A549 (cell line): ENCODE measurements around the gene VPS4A. TPM values are rescaled to one million over a fixed set of nuclear protein-coding genes. Genes with fewer than 3 reads are reported as not detected.

ENCODE experiments used
- ATAC-seq, 2 experiments: fragments of 200-7000 bp in 1 of 2; fragments of >200 bp in 1 of 2; cut with Nextera tagmentation in 1 of 2; cut with Tn5 transposase in 1 of 2; 3 replicates each; pipeline versions ENCODE4 v1.8.0 to v1.9.1; 2018 to 2020; ENCODE audit warnings: mild to moderate bottlenecking in 1 of 2, moderate library complexity in 1 of 2
- CTCF ChIA-PET: fragments of 300-600 bp; sonication (Branson Sonifier 250); formaldehyde crosslinking; extraction: SDS; loops from one replicate; lab custom pipeline; 2021; ENCODE audit warnings: antibody characterized with exemption, inconsistent platforms; lab: Yijun Ruan, JAX
- POLR2A ChIA-PET: fragments of 350-600 bp; formaldehyde crosslinking; extraction: SDS; loops from one replicate; lab custom pipeline; 2021; ENCODE audit warnings: antibody characterized with exemption, inconsistent platforms; lab: Yijun Ruan, JAX
- DNase-seq, 2 experiments: peaks; one replicate each; pipeline versions ENCODE4 v3.0.0 to v3.0.0-alpha.2; 2011 to 2016; ENCODE audit warnings: low read depth in 1 of 2, low spot score in 1 of 2
- FAIRE-seq: peaks from 2 replicates; lab custom pipeline; 2011; peaks lifted over from hg19 to GRCh38; lab: Jason Lieb, UNC
- H3K27ac ChIP-seq, 2 experiments: fragments of >200 bp; sonication (Bioruptor Twin); formaldehyde crosslinking; 3 replicates each; pipeline ENCODE4 v1.5.1; 2016 to 2017
- H3K4me1 ChIP-seq: fragments of >200 bp; sonication (Bioruptor Twin); formaldehyde crosslinking; 3 replicates; pipeline ENCODE4 v1.6.1; 2016
- H3K4me2 ChIP-seq: fragments of >200 bp; sonication (Bioruptor Twin); formaldehyde crosslinking; 3 replicates; pipeline ENCODE4 v1.6.1; 2016
- H3K4me3 ChIP-seq: fragments of >200 bp; sonication (Bioruptor Twin); formaldehyde crosslinking; 3 replicates; pipeline ENCODE4 v1.5.1; 2016
- H3K9me3 ChIP-seq: fragments of >200 bp; sonication (Bioruptor Twin); formaldehyde crosslinking; 3 replicates; pipeline ENCODE4 v1.6.1; 2016
- ATOH8 ChIP-seq: fragments of 250-450 bp; sonication (Bioruptor Pico); IDR thresholded peaks from 2 replicates; pipeline ENCODE4 v1.5.0; 2020; ENCODE audit warnings: low read depth, mild to moderate bottlenecking, moderate library complexity
- BCL3 ChIP-seq: fragments of >200 bp; sonication (Bioruptor Twin); formaldehyde crosslinking; IDR thresholded peaks from 3 replicates; pipeline ENCODE4 v1.6.1; 2016
- BHLHE40 ChIP-seq: IDR thresholded peaks from 2 replicates; pipeline ENCODE4 v1.6.1; 2012; ENCODE audit warnings: low read depth, low read length, inconsistent platforms
- CHD2 ChIP-seq: fragments of 150-350 bp; IDR thresholded peaks from 2 replicates; pipeline ENCODE4 v1.6.1; 2014; ENCODE audit warnings: low read length; ENCODE audit not compliant: partially characterized antibody
- E2F6 ChIP-seq: IDR thresholded peaks from 2 replicates; pipeline ENCODE4 v1.6.1; 2012; ENCODE audit warnings: low read depth, borderline replicate concordance
- EHMT2 ChIP-seq: fragments of 200-600 bp; sonication (generic); IDR thresholded peaks from 2 replicates; pipeline ENCODE4 v1.6.1; 2016; ENCODE audit warnings: antibody characterized with exemption, low read depth, mild to moderate bottlenecking, moderate library complexity
- ESRRA ChIP-seq: fragments of 150-350 bp; IDR thresholded peaks from 2 replicates; pipeline ENCODE4 v1.6.1; 2014; ENCODE audit warnings: mild to moderate bottlenecking, low read length, borderline replicate concordance
- FOSB ChIP-seq: fragments of 250-450 bp; sonication (Bioruptor Pico); IDR thresholded peaks from 2 replicates; pipeline ENCODE4 v1.5.0; 2020; ENCODE audit warnings: mild to moderate bottlenecking, moderate library complexity
- FOSL2 ChIP-seq, 2 experiments: fragments of 450-650 bp in 1 of 2; fragments of >200 bp in 1 of 2; sonication (Bioruptor Twin) in 1 of 2; formaldehyde crosslinking; IDR thresholded peaks; 2 replicates each; pipeline versions ENCODE4 v1.5.0 to v1.6.1; 2016 to 2020; ENCODE audit warnings: mild to moderate bottlenecking in 1 of 2, moderate library complexity in 1 of 2
- FOXS1 ChIP-seq: fragments of 250-450 bp; sonication (Bioruptor Pico); IDR thresholded peaks from 2 replicates; pipeline ENCODE4 v1.5.0; 2020; ENCODE audit warnings: mild to moderate bottlenecking, moderate library complexity
- HEYL ChIP-seq: fragments of 250-450 bp; sonication (Bioruptor Pico); IDR thresholded peaks from 2 replicates; pipeline ENCODE4 v1.8.0; 2021; ENCODE audit warnings: mild to moderate bottlenecking, moderate library complexity
- HOXA7 ChIP-seq: fragments of 250-450 bp; sonication (Bioruptor Pico); IDR thresholded peaks from 2 replicates; pipeline ENCODE4 v1.5.0; 2020; ENCODE audit warnings: mild to moderate bottlenecking, moderate library complexity
- HOXB13 ChIP-seq: fragments of 250-450 bp; sonication (Bioruptor Pico); IDR thresholded peaks from 2 replicates; pipeline ENCODE4 v1.5.0; 2020; ENCODE audit warnings: low read depth, mild to moderate bottlenecking, moderate library complexity
- JUNB ChIP-seq: fragments of >200 bp; sonication (Bioruptor Twin); formaldehyde crosslinking; IDR thresholded peaks from 2 replicates; pipeline ENCODE4 v1.6.1; 2016
- KDM1A ChIP-seq: fragments of 200-600 bp; sonication (generic); IDR thresholded peaks from 2 replicates; pipeline ENCODE4 v1.6.1; 2016; ENCODE audit warnings: low read depth, mild to moderate bottlenecking
- KDM5A ChIP-seq: fragments of 200-600 bp; sonication (generic); IDR thresholded peaks from 2 replicates; pipeline ENCODE4 v1.6.1; 2016; ENCODE audit warnings: antibody characterized with exemption, mild to moderate bottlenecking
- MAFK ChIP-seq: fragments of 450-650 bp; IDR thresholded peaks from 2 replicates; pipeline ENCODE4 v1.6.1; 2014; ENCODE audit not compliant: partially characterized antibody
- MYC ChIP-seq: IDR thresholded peaks from 2 replicates; pipeline ENCODE4 v1.6.1; 2012; ENCODE audit warnings: mild to moderate bottlenecking, inconsistent platforms, low read length, improper control_type of control experiment, borderline replicate concordance
- NR3C1 ChIP-seq: fragments of >200 bp; sonication (Bioruptor Twin); formaldehyde crosslinking; IDR thresholded peaks from 3 replicates; pipeline ENCODE4 v1.6.1; 2017
- RAD21 ChIP-seq, 2 experiments: fragments of >200 bp in 1 of 2; sonication (Bioruptor Twin) in 1 of 2; formaldehyde crosslinking in 1 of 2; IDR thresholded peaks in 1 of 2; conservative IDR thresholded peaks in 1 of 2; 2 replicates in 1 of 2; 3 replicates in 1 of 2; pipeline ENCODE4 v1.6.1; 2012 to 2018; ENCODE audit warnings: inconsistent platforms in 1 of 2
- RARB ChIP-seq: fragments of 250-450 bp; sonication (Bioruptor Pico); IDR thresholded peaks from 2 replicates; pipeline ENCODE4 v1.8.0; 2021; ENCODE audit warnings: mild to moderate bottlenecking, moderate library complexity
- RCOR1 ChIP-seq: fragments of 150-350 bp; IDR thresholded peaks from 2 replicates; pipeline ENCODE4 v1.6.1; 2014; ENCODE audit warnings: antibody characterized with exemption, low read length, low read depth
- REST ChIP-seq: fragments of 200-600 bp; sonication (generic); IDR thresholded peaks from 2 replicates; pipeline ENCODE4 v1.6.1; 2016; ENCODE audit warnings: antibody characterized with exemption, mild to moderate bottlenecking, moderate library complexity
- RNF2 ChIP-seq: fragments of 200-600 bp; sonication (generic); IDR thresholded peaks from 2 replicates; pipeline ENCODE4 v1.6.1; 2016; ENCODE audit warnings: low read depth, mild to moderate bottlenecking, antibody characterized with exemption, moderate library complexity, borderline replicate concordance
- SMC3 ChIP-seq: fragments of >200 bp; sonication (Bioruptor Twin); formaldehyde crosslinking; IDR thresholded peaks from 3 replicates; pipeline ENCODE4 v1.6.1; 2018; ENCODE audit warnings: inconsistent platforms
- TFCP2L1 ChIP-seq: fragments of 250-450 bp; sonication (Bioruptor Pico); IDR thresholded peaks from 2 replicates; pipeline ENCODE4 v1.5.0; 2021; ENCODE audit warnings: mild to moderate bottlenecking
- ZC3H11A ChIP-seq: fragments of 450-650 bp; IDR thresholded peaks from 2 replicates; pipeline ENCODE4 v1.6.1; 2014; ENCODE audit warnings: antibody characterized with exemption, mild to moderate bottlenecking
- ZNF302 ChIP-seq: fragments of 250-450 bp; sonication (Bioruptor Pico); IDR thresholded peaks from 2 replicates; pipeline ENCODE4 v1.9.0; 2021; ENCODE audit warnings: inconsistent platforms, mild to moderate bottlenecking, moderate library complexity
- whole genome bisulfite sequencing: methylation state at CpG from one replicate; pipeline ENCODE4 v1.1.6; 2017; ENCODE audit errors: missing lambda C conversion rate; 5-methylcytosine and 5-hydroxymethylcytosine counted together
- polyA plus RNA-seq, 4 experiments: library from polyadenylated mRNA; depleted of rRNA in 3 of 4; stranded (reverse); fragments of >200 nt; fragmentation: RNase III in 1 of 4; extraction: RNeasy Plus Mini Kit Qiagen cat#74134 plus additional on column Dnase treatment in 1 of 4; gene quantifications; 2 replicates in 3 of 4; 3 replicates in 1 of 4; pipeline ENCODE4 v1.2.3, GENCODE V29; 2011 to 2017
- TF ChIP-seq, protein P1 (sequence below): fragments of >200 bp; sonication (Bioruptor Twin); formaldehyde crosslinking; IDR thresholded peaks from 2 replicates; pipeline ENCODE4 v1.6.1; 2016

The VPS4A gene
- polyA plus RNA-seq, 2 of the 4 experiments (the other 2 are of a cell fraction) = 12.9 to 28.1 TPM

DNA sequence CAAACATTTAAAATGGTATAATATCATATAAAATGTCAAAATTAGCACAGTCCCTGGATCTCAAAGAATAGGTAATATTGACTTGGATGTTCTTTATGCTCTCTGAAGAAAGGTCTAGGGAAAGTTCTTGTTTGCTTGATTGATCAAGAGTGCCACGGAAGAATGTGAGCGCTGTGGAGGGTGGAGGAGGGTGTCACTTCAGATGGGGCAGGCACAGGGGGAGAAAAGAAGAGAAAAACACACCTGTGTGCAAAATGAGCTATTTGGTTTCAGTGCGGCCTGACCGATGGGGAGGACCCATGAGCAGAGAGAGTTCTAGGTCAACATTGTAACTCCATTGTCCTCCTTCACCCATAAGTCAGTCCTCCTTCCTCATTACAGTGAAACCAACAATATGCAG, 8.8 kb upstream of the VPS4A start:
- POLR2A ChIA-PET = no interaction called here

GRCh38 chr16:69306031-69306430, 5.1 kb upstream of the VPS4A start:
- POLR2A ChIA-PET = no interaction called here
- Histone ChIP-seq H3K4me1 (0 out of 3 replicates have a peak, but pooled peaks cover 4% of the 10 kb centered on the region), H3K4me2 (no peak overlapping the region), H3K27ac (no peak overlapping the region), H3K9me3 (no peaks in the 10 kb centered on the region), H3K4me3 (no peak overlapping the region)
- CTCF ChIA-PET = interaction anchor here (1.0 to 1.3 kb wide), 2 partner anchors 10 to 16 kb away, joined by 3 read pairs; no protein-coding TSS in a partner anchor
- FAIRE-seq (no peak), DNase-seq (no peak), ATAC-seq (no peak)
- TF ChIP-seq FOSB (CRISPR knock-in tag) = no peak
- no peak for TF ChIP-seq RCOR1
- TF ChIP-seq BCL3 = no peak
- TF ChIP-seq ATOH8 (CRISPR knock-in tag) = no peak
- TF ChIP-seq BHLHE40 = no peak
- TF ChIP-seq, protein P1, sequence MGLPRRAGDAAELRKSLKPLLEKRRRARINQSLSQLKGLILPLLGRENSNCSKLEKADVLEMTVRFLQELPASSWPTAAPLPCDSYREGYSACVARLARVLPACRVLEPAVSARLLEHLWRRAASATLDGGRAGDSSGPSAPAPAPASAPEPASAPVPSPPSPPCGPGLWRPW = no peak
- TF ChIP-seq MAFK = no peak
- TF ChIP-seq KDM1A = no peak
- TF ChIP-seq RARB = no peak
- TF ChIP-seq REST = no peak
- TF ChIP-seq FOXS1 (CRISPR knock-in tag) = no peak
- no peak for TF ChIP-seq TFCP2L1 (CRISPR knock-in tag)
- TF ChIP-seq E2F6 = no peak
- no peak for TF ChIP-seq EHMT2
- TF ChIP-seq NR3C1 = no peak
- no peak for TF ChIP-seq RNF2
- no peak for TF ChIP-seq HEYL
- no peak for TF ChIP-seq CHD2
- WGBS = 41% methylated on average over 1 of the region's 1 CpG

More for the DNA sequence above, 8.8 kb upstream of the VPS4A start:
- no peak for DNase-seq
- H3K4me1 ChIP-seq = no peaks in the 10 kb centered on the region
- TF ChIP-seq RNF2 (no peak), ZNF302 (CRISPR knock-in tag) (no peak), HOXA7 (CRISPR knock-in tag) (no peak), SMC3 (no peak), RAD21 (conservative IDR thresholded peaks at IDR 0.05 in 1 of 2, IDR thresholded peaks at IDR 0.05 in 1 of 2) (no peak), MYC (no peak), JUNB (no peak), KDM5A (no peak), HOXB13 (CRISPR knock-in tag) (no peak), E2F6 (no peak), ZC3H11A (no peak), FOSL2 (IDR thresholded peaks at IDR 0.05) (no peak), FOSL2 (CRISPR knock-in tag; IDR thresholded peaks at IDR 0.05) (no peak), KDM1A (no peak), RARB (no peak), ESRRA (no peak), NR3C1 (no peak), FOXS1 (CRISPR knock-in tag) (no peak), CHD2 (no peak)
- TF ChIP-seq, all 56 proteins: peak for 0
- Histone ChIP-seq H3K4me2 (no peak overlapping the region), H3K4me3 (no peak overlapping the region), H3K27ac (no peak overlapping the region), H3K9me3 (no peaks in the 10 kb centered on the region)
- no peak for ATAC-seq
- CTCF ChIA-PET = interaction anchor here (1.5 to 2.6 kb wide), 3 partner anchors 10 to 152 kb away, joined by 5 to 10 read pairs (median 9); partner anchors contain the start of gene VPS4A
- no peak for FAIRE-seq
- WGBS = 89% methylated on average over 4 of the region's 4 CpGs
